HG03045 (cell line): Measurements from ENCODE around the gene NFAT5.

Experiments used
- ATAC-seq: cut with Tn5 transposase; IDR thresholded peaks from one replicate; pipeline ENCODE4 v1.9.1; 2021; ENCODE audit warnings: mild to moderate bottlenecking, moderate library complexity; ENCODE audit not compliant: unreplicated experiment

Gene NFAT5

DNA sequence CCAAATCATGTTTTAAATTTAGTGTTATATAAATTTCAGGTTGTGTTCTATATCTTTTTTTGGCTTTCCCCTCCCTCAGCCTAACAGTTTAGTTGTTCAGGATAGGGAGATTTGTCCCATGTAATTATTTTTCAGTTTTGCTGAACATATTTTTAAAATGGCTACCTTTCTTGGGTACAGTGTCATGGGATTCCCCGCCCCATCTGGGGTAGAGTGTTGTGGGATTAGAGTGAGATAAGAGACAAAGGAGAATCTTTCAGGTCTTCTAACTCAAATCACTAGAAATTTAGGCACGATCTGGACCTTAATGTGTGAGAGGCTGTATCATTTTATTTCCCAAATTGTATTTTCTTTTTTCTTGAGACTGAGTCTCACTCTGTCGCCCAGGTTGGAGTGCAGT lies 24.8 kb downstream of the NFAT5 start:
- ATAC-seq, result no peak

DNA sequence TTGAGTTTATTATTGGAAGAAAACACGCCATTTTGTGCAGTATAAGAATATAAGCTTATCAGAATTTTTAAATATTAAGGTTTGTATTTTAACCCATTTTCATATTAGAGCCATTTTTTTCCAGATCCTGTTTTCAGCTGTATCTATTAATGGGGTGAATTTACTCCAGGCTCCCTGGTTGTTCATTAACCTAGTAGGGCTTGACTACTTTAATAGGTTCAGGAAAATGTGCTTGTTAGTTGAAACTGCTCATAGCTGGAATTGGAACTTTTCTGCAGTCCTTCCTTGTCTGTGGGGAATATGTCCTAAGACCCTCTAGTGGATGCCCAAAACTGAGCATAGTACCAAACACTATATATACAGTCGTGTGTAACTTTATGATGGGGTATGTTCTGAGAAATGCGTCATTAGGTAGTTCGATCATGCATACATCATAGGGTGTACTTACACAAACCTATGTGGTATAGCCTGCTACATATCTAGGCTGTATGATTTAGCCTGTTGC lies 28.0 kb downstream of the NFAT5 start:
- no peak for ATAC-seq

DNA sequence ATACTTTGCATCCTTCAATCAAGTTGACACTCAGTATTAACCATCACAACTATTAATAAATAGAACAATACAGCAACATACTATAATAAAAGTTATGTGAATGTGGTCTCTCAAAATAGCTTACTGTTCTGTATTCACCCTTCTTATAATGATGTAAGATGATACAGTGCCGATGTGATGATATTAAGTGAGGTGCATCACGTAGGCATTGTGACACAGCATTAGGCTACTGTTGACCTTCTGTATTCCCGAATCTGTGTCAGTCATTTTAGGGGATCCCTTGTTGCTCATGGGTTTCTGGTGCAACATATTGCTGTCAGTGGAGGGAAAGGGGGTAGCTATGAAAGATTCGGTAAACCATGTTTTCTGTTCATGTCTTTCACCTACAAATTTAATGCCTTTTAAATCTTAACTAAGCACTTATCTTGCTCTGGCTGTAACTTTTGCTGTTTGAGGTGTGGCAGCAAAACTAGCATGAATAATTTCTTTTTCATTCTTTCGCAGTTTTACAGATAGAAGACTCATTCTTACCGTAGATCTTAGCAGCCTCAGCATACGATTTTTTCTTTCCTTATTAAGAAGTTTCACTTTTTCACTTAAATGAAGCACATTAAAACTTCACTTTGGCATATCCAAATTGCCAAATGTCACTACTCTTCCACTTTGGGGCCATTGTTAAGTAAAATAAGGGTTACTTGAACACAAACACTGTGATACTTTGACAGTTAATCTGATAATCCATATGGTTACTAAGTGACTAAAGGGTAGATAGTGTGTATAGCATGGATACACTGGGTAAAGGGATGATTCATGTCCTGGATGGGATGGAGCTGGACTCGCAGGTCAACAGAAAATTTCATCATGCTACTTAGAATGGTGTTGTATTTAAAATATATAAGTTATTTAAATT lies 29.6 kb downstream of the NFAT5 start:
- no peak for ATAC-seq

DNA sequence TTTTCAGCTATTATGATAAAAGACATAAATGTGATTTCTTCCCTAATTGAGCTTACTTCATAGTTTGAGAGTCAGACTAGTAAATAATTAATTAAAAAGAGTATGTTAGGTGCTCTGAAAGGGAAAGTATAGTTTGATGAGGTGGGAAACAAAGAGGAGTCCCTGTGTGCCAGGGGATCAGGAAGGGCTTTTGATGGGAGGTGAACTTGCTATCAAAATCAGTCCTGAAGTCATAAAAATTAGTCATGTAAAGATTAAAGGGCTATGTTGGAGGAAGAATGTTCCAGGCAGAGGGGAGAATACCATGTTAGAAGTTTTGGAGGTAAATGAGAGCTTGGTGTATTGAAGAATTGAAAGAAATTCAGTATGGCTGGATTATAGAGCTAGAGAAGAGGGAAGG lies 31.0 kb downstream of the NFAT5 start:
- ATAC-seq, result no peak

DNA sequence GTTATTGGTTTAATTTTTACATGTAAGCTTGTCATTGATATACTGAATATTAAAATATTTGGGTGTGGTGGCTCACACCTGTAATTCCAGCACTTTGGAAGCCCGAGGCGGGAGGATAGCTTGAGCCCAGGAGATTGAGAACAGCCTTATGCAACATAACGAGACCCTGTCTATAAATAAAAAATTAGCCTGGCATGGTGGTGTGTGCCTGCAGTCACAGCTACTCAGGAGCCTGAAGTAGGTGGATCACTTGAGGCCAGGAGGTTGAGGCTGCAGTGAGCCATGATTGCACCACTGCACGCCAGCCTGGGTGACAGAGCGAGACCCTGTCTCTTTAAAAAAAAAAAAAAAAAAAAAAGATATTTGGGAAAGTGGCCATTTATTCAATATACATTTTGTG lies 32.3 kb downstream of the NFAT5 start:
- ATAC-seq, result no peak

DNA sequence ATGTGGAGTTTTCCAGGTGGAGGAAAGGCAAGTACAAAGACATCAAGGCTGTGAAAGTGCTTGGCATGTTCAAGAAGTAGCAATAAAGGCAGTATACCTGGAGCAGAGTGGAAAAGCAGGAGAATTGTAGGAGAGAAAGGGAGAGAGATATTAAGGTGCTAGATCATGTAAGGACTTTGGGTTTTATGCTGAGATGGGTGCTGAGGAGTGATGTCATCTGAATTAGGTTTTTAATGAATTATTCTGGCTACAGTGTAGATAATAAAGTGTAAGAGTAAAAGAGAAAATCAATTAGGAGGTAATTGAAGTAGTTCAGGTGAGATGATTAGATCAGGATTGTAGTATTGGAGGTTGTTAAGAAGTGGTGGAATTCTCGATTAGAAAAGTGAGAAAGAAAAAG lies 34.0 kb downstream of the NFAT5 start:
- no peak for ATAC-seq

DNA sequence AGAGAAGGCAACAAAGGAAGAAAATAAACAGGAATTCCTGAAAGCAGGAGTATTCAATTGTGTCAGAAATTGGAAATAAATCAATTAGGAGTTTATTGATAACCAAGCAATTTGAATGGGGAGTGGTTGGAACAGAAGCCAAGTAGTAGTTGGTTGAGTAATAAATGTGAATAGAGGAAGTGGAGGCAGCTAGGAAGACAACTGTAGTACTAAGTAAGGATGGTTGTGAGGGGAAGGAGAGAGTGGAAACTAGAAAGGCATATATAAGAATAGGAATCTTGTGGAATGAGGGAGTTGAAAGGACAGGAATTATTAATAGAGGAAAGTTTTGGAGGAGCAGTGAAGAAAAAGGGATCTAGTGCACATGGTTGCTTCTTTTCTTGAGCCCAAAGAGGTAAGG lies 34.4 kb downstream of the NFAT5 start:
- no peak for ATAC-seq

DNA sequence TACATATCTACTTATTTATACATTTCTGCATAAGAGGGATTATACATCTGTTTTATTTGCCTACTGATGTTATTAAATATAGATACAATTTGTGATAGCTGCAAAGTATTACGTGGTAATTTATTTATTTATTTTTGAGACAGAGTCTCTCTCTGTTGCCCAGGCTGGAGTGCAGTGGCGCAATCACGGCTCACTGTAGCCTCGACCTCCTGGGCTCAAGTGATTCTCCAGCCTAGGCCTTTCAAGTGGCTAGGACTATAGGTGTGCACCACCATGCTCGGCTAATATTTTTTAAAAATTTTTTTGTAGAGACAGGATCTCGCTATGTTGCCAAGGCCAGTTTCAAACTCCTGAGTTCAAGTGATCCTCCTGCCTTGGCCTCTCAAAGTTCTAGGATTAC lies 35.5 kb downstream of the NFAT5 start:
- ATAC-seq, result no peak

DNA sequence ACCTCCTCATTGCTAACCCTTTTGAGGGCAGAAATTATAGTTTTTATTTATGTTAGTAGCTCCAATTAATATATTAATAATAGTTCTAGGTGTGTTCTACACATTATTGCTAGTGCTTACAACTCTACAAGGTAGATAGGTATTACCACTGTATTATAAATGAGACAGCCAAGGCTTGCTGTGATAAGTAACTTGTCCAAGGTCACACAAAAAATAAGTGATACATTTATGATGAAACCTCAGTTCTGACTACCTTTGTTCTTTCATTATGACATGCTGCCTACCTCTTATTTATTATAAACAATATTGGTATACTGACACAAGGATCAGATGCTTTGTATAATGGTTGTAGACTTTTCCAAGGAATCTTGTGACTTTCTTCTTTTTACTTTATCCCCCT lies 41.2 kb downstream of the NFAT5 start:
- no peak for ATAC-seq

DNA sequence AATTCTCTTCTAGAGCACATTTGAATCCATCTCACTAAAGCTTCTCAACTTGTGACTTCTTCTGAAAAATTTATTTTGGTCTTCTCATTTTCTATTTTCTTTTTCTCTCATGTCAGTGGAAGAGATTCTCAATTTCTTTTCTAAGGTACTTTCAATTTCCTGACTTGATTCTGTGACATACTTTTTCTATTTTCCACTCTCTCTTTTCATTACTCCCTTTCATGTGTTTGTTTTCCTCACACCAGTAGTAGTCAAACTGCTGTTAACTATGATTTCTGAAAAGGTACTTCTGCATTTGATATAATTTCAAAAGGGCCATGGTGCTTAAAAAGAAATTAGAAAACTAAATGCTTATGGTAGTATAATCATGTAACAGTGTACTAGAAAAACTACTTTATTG lies 41.9 kb downstream of the NFAT5 start:
- ATAC-seq, result no peak

DNA sequence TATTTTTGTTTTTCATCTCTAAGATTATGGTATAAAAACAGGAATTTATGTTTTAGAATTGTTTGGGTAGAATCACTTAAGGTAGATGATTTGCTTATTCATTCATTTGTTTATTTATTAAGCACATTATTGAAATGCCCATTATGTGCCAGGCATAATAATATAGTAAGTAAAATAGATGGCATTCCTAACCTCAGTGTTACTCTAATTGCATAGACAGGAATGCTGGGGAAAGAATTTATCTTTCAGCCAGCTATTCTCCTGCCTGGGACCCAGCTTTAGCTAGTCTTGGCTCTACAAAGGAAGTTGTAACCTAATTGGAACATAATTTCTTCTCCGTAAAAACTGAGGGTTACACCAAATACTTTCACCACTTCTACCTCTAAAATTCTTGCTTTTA lies 44.6 kb downstream of the NFAT5 start:
- ATAC-seq, result no peak

DNA sequence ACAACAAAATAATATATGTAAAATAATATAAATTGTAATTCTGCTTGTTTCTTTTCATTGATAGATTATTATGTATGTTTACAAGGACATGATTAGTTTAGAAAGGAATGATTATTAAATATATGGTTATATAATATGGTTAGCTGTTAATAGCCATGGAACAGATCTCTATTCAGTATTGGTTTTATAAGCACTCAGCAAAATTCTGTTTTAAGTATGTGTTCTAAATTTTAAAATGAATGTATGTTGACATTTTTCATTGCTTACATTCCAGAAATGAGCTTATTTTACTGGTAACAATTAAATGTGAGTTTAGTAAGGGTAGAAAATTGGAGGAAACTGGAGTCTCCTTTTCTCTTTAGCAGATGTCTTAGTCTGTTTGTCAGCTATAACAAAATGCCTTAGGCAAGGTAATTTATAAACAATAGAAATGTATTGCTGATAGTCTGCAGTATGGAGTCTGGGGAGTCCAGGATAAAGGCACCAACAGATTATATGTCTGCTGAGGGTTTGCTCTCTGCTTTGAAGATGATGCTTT lies 45.4 kb downstream of the NFAT5 start:
- ATAC-seq, result no peak

DNA sequence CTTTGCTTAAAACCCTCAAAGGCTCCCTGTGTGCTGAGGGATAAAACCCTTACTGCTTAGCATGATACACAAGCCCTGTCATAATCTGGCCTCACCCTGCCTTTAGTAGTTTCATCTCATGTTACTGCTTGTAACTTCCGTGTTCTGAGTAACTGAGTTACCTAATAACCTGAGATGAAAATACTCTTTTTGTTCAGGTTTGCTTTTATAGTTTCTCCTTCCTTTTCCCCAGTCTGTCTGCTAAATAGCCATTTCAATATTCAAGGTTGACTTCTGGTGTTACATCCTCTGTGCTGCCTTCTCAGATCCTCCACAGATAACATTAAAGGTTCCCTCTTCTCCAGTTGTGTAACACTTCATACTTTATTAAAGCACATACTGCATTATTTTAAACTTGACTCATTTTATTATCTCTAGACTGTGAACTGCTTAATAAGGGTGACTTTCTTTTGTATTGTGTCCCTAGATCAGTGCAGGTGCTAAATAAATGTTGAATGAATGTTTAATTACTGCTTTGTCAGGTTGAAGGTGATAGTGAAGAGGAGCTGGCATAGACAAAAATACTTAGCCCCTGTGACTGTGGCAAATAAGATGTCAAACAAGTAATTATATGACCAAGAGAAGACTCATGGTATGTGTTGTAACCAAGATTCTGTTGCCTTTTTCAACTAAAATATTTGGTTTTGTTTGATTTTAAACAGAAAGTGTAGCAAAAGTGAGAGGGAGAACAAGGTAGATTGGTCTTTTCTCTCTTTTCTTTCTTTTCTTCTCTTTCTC lies 47.8 kb downstream of the NFAT5 start:
- no peak for ATAC-seq

DNA sequence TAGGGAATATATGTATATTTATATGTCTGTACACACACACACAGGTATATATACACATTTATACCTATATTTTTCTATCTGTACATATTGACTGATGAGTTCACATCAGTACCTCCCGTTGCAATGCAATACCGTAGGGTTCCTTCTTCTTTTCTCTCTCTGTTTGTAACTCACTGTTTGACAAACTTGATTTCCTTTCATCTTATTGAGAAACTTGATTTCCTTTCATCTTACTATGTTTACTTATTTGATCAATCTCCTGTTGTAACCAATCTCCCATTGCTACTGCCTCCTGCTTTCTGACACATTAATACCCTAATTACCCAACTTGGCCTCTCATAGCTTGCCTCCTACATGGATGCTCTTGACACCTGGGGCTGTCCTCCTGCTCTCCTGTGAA lies 49.8 kb downstream of the NFAT5 start:
- no peak for ATAC-seq

DNA sequence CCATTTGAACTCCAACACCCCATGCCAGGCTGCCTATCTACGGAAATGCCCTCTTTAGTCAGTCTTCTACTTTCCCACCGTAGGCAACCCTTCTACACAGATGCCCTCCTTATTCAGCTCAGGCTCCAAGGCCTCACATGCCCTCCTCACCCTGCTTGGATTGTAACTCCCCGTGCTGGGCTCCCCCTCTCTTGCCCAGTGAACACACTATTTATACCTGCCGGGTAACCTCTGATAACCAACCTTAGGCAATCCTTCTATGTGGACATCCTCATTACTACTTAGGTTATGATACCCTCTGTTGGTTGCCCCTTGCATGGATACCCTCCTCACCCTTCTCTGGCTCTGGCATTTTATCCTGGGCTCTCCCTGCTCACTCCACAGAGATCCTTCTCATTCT lies 50.3 kb downstream of the NFAT5 start:
- no peak for ATAC-seq

DNA sequence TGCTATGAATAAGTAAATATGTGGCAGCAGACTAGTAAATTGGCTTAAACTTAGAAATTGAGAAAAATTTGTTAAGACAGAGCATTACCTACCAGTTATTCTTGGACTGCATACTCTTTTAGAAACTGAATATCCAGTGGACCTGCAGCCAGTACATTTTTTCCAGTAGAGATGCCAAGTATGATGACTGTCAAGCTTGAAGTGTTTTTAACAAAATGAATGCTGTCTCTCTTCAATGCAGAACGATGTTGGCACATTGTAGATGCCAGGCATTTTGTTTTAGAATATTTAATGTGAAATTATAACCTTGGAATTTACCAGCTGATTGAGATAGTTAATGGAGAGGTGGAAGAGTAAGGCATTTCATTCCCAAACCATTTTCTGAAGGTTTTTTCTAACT lies 52.5 kb downstream of the NFAT5 start:
- ATAC-seq, result no peak

DNA sequence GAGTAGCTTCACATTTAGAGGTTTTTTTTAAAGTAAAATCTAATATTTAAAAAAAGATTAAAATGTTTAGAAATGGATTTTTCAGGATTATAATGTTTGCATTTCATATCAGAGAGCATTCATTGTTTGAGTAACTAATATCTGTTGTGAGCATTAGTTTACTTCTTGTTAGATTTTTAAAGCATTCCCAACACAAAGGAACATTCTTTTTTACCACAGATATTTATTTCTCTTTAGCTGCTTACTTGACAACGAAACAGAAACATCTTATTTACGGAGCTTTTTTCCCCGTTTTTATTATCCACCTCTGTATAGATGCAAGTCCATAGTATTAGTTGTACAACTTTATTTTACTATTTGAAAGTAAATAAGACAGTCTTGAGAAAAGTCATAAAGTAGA lies 53.0 kb downstream of the NFAT5 start:
- no peak for ATAC-seq

DNA sequence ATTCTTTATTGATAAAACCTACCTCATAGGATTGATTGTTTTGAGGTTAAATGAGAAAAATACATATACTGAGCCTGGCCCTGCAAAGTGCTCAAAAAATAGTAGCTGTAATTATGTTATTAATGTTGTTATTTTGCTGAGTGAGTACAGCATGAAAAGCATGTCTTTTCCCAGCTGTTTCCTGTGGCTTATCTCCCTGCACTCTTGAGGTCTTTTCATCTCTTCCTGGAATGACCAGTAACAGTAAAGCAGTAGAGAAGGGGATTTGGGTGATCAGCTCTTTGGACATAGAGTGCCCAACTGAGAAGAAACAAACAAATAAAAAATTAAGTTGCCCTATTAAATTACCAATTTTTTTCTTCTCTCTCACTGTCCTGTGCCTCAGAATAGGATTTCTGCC lies 53.7 kb downstream of the NFAT5 start:
- ATAC-seq, result no peak

DNA sequence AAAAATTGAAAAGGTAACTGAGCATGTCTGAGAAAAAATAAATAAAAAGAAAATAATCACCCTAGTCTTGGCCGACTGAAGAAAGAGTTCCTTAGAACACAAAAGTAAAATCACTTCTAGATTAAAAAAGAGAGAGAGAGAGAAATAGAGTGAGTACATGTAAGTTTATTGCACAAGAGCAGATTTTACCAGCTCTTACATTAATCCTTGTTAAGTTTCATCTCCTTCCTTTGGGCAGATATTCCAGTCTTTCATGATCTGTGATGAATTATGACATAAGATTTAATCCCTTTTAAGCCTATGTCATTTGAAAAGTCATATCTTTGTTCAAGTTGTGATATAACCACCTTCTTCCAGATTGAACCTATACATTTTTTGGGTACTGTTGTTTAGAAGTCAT lies 54.8 kb downstream of the NFAT5 start:
- no peak for ATAC-seq

DNA sequence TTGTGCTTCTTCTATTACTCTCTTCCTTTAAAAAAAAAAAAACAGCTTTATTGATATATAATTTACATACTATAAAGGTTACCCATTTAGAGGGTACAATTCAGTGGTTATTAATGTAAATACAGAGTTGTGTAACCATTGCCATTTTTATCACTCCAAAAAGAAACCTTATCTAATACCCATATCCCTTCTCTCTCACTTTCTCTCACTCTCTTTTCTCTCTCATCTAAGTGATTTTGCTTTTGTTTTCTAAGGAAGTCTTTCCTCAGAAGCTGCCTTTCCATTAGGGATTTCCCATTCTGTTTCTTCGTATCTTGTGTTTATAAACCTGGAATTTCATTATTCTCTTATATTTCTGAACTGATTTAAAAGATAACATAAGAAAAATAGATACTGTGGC lies 55.5 kb downstream of the NFAT5 start:
- no peak for ATAC-seq

DNA sequence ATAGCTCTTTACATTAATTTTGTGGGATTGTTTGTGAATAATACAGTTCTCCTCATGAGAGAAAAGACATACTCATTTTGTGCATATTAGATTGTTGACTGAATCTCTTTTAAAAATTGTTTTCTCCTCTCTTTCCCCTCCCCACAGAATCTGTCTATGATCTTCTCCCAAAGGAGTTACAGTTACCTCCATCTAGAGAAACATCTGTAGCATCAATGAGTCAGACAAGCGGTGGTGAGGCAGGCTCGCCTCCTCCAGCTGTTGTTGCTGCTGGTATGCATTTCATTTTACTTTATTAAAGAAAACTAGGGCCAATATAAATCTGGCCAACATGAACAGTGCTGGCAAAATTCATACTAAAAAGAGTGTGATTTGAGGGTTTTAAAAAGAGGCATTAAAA lies 60.5 kb downstream of the NFAT5 start:
- ATAC-seq, result no peak

DNA sequence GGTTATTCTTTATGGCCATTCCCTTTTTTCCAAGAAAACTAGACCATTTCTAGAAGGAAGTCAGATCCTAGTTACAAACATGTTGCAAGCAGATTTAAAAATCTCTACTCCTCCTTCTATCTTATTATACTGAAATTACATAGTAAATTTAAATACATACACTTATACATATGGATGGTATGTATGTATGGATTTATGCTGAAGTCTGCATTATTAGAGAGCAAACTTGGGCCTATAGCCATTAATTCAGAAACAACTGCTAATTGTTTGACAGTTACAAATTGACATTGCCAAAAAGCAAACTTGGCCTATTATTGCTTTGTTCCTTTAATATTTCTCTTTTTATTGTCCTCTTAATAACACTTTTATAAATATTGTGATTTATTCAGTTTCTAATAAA lies 67.1 kb downstream of the NFAT5 start:
- no peak for ATAC-seq
